GM21526 (cell line): ENCODE results near the gene CKLF.
"Not testable (repeated sequence)": the region's sequence is repeated elsewhere in the genome, so short reads cannot be mapped to it uniquely, and the experiment has no call there.

Experiments used
- ATAC-seq: cut with Tn5 transposase; IDR thresholded peaks from one replicate; pipeline ENCODE4 v1.9.1; 2021; ENCODE audit warnings: moderate library complexity; ENCODE audit not compliant: unreplicated experiment, low FRiP score

The CKLF gene

DNA sequence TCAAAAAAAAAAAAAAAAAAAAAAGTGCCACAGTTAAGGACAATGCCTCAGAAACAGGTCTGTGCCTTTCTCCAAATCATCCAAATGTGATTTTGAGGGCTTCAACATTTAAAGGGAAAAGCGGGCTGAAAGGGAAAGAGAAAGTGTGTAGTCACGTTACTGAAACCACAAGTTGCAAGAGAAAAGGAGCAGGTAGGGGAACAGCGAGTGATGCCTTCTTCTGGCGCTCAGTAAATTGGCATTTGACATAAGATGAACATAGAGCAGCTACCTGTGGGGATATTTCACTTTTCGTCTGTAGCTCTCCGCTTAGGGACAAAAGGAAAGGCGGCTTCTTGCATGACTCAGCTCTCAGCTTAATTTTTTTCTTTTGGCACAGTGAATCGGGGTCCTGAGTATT is 37.9 kb downstream of the CKLF start:
- no peak for ATAC-seq

DNA sequence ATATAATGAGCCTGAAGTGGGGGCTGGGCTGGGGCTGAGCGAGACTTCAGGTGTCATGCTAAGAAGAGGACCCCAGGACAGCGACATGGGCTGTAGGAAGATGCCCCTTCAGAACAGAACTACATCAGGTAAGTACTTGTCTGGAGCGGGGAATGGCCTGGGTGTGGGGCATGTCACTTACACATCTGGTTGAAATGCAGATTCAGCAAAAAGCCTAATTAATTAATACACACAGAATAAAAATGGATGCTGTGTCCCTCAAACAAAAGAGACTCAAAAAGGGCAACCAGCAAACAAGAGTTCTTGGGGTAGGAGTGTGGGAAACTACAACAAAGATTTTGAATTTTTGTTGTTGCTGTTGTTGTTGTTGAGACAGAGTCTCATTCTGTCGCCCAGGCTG is 38.6 kb downstream of the CKLF start:
- no peak for ATAC-seq

DNA sequence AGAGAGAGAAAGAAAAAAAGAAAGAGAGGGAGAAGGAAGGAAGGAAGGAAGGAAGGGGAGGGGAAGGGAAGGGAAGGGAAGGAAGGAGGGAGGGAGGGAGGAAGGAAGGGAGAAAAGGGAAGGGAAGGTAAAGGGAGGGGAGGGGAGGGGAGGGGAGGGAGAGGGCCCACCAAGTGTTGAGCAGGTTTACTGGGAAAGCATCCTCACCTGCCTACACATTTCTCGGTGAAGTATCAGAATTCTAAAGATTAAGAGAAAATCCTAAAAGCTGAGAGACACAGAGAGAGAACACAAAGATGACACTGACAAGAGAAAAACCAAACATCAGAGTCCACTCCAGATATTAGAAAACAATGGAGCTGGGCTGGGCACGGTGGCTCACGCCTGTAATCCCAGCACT is 39.9 kb downstream of the CKLF start:
- no peak for ATAC-seq

DNA sequence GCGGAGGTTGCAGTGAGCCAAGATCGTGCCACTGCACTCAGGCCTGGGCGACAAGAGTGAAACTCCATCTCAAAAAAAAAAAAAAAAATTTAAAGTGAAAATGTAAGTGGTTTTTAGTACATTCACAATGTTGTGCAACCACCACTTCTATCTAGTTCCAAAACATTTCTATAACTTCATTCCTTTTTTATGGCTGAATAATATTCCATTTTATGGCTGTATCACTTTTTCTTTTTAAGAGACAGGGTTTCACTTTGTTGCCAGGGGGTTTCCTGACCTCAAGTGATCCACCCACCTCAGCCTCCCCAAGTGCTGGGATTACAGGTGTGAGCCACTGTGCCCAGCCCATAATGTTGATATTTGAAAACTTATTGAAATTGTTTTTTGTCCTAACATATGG is 40.4 kb downstream of the CKLF start:
- ATAC-seq, result no peak

DNA sequence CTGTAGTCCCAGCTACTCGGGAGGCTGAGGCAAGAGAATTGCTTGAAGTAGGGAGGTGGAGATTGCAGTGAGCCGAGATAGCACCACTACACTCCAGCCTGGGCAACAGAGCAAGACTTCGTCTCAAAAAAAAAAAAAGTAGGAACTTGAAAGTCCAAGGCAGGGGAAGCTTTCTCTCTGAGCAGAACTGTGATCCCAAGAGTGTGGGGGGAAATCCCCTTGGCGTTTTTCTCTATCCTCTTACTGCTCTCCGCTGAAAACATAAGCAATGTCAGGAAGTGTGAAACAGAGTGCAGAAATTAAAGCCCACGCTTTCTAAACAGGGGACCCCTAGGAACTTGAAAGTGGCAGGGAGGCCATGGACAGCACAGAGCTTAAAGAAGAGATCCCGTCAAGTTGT is 42.4 kb downstream of the CKLF start:
- ATAC-seq, result no peak

DNA sequence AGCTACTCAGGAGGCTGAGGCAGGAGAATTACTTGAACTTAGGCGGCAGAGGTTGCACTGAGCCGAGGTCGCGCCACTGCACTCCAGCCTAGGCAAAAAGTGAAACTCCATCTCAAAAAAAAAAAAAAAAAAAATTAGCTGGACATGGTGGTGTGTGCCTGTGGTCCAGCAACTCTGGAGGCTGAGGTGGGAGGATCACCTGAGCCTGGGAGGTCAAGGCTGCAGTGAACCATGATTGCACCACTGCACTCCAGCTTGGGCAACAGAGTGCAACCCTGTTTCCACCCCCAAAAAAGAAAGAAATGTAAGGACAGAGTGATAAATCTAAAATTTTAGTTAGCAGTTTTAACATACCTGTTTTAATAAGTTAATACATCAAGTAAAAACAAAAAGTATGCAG is 44.2 kb downstream of the CKLF start:
- not testable (repeated sequence) for ATAC-seq

DNA sequence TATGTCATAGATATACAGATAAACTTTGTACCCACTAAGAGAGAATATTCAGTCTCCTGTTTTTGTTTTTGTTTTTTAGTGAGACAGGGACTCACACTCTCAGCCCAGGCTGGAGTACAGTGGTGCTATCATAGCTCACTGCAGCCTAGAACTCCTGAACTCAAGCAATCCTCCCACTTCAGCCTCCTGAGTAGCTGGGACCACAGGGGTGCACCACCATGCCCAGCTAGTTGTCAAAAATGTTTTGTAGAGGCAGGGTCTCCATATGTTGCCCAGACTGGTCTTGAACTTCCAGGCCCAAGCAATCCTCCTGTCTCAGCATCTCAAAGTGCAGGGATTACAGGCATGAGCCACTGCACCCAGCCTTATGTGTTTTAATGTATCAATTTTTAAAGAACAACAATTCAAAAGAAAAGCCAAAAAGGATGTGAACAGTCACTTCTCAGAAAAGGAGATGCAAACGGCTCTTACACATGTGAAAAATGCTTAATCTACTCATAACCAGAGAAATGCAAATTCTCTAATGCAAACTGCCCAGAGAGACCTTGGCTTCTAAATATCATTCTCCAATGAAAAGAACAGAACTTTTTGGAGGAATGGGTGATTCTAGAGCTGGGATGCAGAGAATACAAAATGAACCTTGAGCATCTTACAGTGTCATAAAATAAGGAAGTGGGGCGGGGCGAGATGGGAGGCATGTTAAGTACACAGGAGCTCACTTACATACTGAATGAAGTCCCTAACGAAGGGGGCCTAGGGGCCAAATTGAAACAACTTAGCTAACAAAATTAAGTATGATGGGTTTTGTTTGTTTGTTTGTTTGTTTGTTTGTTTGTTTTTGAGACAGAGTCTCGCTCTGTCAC is 44.8 kb downstream of the CKLF start:
- ATAC-seq, result no peak

DNA sequence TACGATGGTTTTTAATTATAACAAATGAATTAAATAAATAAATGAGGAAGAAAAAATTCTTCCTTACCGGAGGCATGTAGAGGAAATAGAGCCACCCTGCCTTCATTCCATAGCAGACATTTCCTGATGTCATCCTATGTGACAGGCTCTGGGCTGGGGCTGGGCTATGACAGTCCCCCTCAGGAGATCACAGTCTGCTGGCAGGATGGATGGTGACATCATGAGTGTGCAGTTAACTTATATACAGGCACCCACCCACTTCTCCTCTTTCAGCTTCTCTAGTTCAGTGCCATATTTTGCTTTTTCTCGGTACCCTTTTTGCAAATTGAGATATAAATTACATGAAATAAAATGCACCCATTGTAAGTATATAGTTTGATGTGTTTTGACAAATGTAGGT is 45.7 kb downstream of the CKLF start:
- no peak for ATAC-seq

DNA sequence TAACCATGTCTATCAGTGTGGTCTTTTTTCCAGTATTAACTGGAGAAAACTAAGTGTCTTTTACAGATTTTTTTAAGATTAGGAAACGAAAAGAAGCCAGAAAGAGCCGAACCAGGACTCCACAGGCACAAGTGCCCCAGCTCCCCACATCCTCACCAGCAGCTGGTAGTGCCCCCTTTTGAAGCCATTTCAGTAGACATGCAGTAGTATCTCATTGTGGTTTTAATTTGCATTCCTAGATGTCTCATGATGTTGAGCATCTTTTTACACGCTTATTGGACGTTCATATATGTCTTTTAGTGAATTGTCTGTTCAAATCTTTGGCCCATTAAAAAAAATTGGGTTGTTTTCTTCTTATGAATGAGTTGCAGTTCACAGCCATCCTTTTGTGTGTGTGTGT is 47.4 kb downstream of the CKLF start:
- no peak for ATAC-seq

DNA sequence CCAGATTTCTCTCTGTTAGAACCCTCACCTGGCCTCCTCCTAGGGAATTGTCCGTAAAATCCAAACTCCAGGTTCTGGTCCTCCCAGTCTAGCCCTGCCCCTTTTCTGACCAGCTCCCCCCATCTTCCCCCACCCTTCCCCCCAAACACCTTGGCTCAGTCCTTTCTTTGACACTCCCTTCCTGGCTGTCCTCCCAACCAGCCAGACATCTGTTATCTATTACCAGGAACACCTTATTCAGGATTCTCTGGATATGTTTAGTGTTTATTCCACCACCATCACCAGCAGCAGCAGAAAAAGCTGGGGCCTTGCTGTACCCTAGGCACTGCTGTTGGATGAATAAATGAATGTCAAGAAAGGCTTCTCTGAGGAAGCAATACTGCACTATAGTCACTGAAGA is 48.1 kb downstream of the CKLF start:
- no peak for ATAC-seq

DNA sequence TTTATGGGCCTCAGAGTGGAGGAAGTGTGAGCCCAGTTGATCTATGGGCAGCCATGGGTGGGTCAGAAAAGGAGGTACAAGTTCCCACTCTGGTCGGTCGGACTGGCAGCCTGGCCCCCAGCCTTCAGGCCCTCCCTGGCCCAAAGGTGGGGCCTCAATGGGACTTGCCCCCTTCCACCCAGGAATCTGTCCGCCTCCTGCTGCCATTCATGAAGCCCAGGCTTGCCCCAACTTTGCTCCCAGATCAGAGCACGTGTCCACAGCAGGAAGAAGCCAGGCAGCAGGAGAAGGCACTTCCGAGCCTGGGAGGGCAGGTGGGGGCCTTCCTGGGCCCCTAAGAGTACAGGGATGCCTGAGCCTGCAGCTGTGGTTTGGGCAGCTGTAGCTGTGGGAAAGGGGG is 49.1 kb downstream of the CKLF start:
- ATAC-seq, result no peak

DNA sequence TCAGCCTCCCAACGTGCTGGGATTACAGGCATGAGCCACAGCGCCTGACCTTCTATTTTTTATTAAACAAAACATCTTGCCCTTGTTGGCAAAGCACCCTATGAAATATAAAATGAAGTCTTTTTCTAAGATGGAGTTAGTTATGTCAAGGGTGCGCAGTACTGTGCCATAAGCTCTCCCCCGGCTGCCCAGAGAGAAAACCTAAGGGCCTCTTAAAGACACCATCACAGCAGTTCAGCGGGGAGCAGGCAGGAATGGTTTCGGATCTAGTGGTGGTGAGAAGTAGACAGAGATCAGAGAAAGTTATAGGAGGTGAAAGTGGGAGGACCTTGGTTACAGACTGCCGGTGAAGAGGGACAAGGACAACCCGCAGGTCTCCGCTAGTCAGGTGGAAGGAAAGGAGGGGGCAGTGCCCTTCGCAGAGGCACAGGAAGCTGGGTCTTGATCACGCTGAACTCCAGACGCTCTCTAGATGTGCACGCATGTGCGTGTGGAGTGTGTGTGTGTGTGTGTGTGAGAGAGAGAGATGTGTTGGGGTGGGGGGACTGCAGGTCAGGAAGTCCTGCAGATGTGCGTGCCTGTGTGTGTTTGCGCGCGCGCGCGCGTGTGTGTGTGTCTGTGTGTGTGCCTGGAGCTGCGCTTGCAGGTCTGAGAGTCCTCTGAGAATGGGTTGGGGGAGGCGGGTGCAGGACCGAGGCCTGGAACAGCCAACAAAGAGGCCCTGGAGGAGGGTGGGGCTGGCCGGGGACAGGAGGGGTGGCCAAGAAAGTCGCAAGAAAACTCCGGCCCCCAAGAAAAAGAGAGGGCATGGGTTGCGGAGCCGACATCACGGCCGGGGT is 51.4 kb downstream of the CKLF start:
- ATAC-seq, result no peak

DNA sequence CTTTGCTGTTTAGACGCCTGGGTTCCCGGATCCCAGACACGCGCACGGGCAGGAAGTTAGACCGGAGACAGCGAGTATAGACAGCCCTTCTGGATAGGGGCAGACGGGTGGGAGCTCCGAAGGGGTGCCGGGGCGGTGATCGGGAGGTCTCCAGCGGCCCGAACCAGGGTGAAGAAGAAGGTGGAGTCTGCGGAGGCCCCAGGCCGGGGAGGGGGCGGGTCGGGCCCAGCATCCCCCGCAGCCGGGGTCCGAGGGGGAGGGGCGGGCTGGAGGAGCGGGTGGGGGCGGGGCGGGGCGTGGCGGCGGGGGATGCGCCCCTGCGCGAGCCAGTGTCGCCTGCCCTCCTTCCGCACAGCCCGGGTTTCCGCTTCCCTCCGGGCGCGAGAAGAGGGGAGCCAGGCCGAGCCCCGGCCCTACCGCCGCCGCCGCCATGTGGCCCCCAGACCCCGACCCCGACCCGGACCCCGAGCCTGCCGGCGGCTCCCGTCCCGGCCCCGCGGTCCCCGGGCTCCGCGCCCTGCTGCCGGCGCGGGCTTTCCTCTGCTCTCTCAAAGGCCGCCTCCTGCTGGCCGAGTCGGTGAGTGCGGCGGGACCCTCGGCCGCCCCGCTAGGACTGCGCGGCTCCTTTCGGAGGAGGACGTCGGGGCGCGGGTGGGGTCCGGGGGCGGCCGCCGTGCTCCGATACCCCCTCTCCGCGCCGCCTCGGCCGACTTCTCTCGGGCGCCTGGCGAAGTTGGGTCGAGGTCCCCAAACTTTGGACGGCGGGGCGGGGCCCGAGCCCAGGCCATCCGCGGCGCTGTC is 52.2 kb downstream of the CKLF start, which contains the start of gene CMTM3:
CMTM3 (plus strand) TSS at position 329 of the 801 bp plus-strand sequence; CDS start at position 431, 102 bp downstream.
- no peak for ATAC-seq

DNA sequence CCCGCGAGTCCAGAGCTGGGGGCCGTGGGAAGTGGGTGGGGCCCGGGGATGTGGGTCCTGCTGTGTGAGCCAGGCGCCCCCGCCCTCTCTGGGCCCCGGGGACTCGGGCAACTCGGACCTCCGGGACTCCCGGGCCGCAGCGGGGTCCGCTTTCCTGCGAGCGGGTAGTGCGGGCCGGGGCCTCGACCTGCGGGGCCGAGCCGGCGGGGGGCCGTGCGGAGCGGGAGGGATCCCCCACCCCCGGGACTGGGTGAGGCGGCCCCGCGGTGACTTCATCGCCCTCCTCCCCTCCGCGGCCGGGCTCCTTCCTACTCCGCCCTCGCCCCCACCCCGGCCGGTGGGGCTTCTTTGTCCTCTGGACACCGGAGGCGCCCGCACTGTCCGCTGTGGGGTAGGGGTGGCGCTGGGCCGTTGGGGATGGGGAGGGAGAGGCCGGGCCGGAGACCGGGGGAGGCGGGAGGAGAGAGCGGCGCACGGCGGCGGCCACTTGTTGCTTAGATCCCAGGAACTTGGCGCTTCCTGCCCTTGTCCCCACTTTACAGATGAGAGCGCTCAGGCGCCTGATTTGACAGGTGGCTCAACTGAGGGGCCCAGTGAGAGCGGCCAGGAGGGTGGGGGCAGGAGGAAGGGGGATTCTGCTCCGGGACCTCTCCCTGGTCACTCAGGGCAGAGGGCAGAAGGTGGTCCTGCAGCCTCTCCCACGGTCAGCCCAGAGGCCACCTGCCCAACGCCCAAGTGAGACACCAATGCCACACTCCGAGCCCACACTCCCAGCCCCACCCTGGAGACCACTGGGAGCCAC is 53.0 kb downstream of the CKLF start:
- no peak for ATAC-seq

DNA sequence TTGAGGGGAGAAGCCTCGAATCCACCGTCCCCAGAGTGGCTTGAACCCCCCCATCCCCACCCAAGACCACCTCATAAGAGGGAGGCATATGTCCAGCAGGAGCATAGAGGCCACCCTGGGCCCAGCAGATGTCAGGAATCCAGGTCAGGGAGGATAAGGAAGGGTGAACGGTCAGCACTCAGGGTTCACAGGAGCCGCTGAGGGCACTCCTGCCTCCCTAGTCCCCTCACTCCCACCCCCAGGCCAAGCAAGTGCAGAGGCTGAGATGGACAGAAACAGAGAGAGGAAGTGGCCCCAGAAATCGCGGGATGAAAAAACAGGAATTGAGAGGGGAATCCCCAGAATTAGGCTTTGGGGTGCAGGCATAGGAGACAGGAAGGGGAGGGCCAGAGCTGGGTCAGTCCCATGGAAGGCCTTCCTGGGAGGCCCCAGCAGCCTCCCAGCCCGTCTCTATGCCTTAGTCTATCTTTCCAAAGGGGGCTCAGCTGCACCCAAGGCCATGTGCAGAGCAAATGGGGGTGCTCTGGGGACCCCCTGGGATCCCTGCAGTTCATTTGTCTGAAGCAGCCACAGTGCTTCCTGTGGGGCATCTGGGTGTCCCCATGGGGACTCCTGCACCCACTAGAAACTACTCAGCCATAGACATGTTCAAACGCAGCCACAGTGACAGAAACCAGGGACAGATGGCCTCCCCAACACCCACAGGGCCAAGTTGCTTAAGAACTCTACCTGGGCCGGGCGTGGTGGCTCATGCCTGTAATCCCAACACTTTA is 53.8 kb downstream of the CKLF start:
- ATAC-seq, result peak; percentile 39

DNA sequence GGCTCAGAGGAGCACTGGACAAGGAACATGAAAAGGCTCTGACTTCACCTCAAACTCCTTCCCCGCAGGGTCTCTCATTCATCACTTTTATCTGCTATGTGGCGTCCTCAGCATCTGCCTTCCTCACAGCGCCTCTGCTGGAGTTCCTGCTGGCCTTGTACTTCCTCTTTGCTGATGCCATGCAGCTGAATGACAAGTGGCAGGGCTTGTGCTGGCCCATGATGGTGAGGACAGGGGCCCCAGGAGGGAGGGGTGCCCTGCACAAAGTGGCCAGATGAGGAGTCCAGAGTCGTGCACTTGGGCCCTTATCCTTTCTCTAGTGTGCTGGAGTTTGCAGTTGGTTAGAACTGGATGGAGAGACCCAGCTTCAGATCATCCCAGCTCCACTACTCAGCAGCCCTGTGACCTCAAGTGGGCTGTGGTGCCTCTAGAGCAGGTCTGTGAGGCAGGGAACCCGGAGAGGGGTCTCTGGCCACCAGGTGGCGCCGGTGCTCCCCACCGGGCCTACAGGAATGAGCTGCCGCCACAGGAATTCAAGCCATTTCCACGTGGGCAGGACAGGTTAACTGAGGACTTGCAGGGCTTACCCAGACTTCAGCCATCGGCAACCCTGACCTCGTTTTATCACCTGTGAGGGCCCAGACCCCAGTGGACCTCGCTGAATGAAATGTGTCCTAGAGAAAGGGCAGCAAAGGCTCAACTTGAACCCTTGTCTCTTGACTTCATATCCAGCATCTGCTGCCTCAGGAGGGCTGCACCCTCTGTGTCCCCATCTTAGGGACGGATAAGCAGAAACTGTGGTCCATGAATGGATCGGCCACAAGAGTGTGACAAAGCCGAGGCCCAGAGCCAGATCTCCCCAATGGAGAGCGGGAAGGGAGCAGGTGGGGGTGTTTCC is 56.1 kb downstream of the CKLF start:
- no peak for ATAC-seq

DNA sequence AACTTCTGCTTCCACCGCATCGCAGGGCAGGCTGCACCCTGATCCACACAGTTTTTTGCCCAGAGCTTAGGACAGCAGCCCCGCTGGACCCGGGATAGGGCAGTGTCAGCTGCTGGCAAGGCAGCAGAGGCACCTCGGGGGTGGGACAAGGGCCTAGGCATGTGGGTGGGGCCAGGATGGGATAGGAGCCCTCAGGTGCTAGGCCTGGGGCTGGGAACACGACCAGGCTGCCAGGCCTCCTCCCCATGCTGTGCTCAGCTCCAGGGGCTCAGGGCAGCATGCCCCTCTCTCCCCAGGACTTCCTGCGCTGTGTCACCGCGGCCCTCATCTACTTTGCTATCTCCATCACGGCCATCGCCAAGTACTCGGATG is 56.7 kb downstream of the CKLF start:
- no peak for ATAC-seq

DNA sequence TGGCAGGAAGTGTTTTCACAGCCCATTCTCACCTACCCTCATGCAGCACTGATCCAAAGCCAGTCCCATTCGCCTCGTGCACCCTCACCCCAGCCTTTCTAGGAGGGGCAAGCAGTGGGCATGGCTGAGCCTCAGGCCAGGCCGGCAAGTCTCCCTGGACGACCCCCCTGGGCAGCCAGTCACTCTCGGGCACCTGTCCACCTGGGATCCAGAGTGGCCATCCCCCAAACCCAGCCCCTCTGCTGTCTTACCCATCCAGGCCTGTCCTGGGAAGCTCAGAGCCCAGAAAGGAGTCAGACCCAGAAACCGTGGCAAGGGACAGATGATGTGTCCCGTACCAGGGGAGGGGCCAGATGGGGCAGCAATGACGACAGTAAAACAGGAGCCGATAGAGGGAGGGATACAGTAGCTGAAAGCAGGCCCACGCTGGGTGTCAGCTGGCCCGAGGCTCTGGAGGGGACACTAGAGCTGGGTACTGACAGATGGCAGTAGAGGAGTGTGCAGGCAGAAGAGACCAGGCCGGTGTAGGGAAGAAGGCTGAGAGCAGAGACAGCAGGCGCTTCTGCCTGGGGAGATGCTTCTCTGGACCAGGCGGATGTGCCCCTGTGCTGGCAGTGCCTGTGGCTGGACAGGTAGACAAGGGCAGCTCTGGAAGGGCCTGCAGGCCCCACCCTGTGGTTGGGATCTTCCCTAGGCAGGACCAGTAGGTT is 57.9 kb downstream of the CKLF start:
- no peak for ATAC-seq
